Skeletal muscle tissue (tissue), 4 donors: Measurements from ENCODE around the gene MRTFA. TPM values are rescaled to one million over a fixed set of nuclear protein-coding genes. Genes with fewer than 3 reads are reported as not detected.
"Not testable (repeated sequence)": the region's sequence is repeated elsewhere in the genome, so short reads cannot be mapped to it uniquely, and the experiment has no call there.

Experiments
- H3K27ac ChIP-seq: one replicate; pipeline ENCODE4 v1.7.0; 2013; ENCODE audit warnings: mild to moderate bottlenecking, low read depth, low read length, inconsistent platforms
- H3K27me3 ChIP-seq, 3 donors: one replicate each; pipeline ENCODE4 v1.7.0; 2013; ENCODE audit warnings: low read length in 3 of 3; ENCODE audit not compliant: control insufficient read depth in 3 of 3, insufficient read depth in 3 of 3
- H3K36me3 ChIP-seq, 3 donors: one replicate each; pipeline ENCODE4 v1.7.0; 2013; ENCODE audit warnings: low read length in 3 of 3; ENCODE audit not compliant: control insufficient read depth in 3 of 3, insufficient read depth in 3 of 3
- H3K4me1 ChIP-seq, 3 donors: one replicate each; pipeline ENCODE4 v1.7.0; 2013; ENCODE audit warnings: low read length in 3 of 3, mild to moderate bottlenecking in 3 of 3; ENCODE audit not compliant: control insufficient read depth in 3 of 3, insufficient read depth in 3 of 3
- H3K4me3 ChIP-seq, 3 donors: one replicate each; pipeline ENCODE4 v1.7.0; 2013; ENCODE audit warnings: low read length in 3 of 3
- H3K9ac ChIP-seq, 3 donors: one replicate each; pipeline ENCODE4 v1.7.0; 2013; ENCODE audit warnings: low read length in 3 of 3, mild to moderate bottlenecking in 3 of 3, moderate library complexity in 2 of 3, low read depth in 1 of 3
- H3K9me3 ChIP-seq, 3 donors: one replicate each; pipeline ENCODE4 v1.7.0; 2013; ENCODE audit warnings: low read length in 3 of 3; ENCODE audit not compliant: control insufficient read depth in 3 of 3
- total RNA-seq: library from RNA; depleted of rRNA; stranded (reverse); fragments of >200 nt; gene quantifications from one replicate; pipeline ENCODE4 v1.2.3, GENCODE V29; 2014
- donor health status: Osteomylitis.

The MRTFA gene
- total RNA-seq, 1 donor from 2014 or later: 25.6 TPM

- Histone ChIP-seq H3K4me1 (peaks cover 0 to 5% (median 0%) of the 10 kb centered on the region in 3 donors), H3K36me3 (no peaks in the 10 kb centered on the region), H3K9me3 (no peaks in the 10 kb centered on the region), H3K4me3 (no peak overlapping the region), H3K9ac (no peak overlapping the region), H3K27ac (no peak overlapping the region), H3K27me3 (no peaks in the 10 kb centered on the region)
Measured at GRCh38 chr22:40567626-40568328, 68.7 kb downstream of the MRTFA start.

- peaks cover 0 to 5% (median 0%) of the 10 kb centered on the region in 3 donors for H3K4me1 ChIP-seq
- no peaks in the 10 kb centered on the region for H3K9me3 ChIP-seq
- H3K27ac ChIP-seq: no peak overlapping the region
- H3K36me3 ChIP-seq: no peaks in the 10 kb centered on the region
- H3K27me3 ChIP-seq: no peaks in the 10 kb centered on the region
- H3K9ac ChIP-seq: no peak overlapping the region
- H3K4me3 ChIP-seq: no peak overlapping the region
Measured at GRCh38 chr22:40567106-40567505, 69.4 kb downstream of the MRTFA start.

- Histone ChIP-seq H3K27me3 (no peaks in the 10 kb centered on the region), H3K27ac (no peak overlapping the region), H3K36me3 (no peaks in the 10 kb centered on the region), H3K4me3 (no peak overlapping the region), H3K4me1 (no peaks in the 10 kb centered on the region), H3K9ac (no peak overlapping the region), H3K9me3 (no peaks in the 10 kb centered on the region)
Measured at GRCh38 chr22:40560994-40561515, 75.5 kb downstream of the MRTFA start.

DNA sequence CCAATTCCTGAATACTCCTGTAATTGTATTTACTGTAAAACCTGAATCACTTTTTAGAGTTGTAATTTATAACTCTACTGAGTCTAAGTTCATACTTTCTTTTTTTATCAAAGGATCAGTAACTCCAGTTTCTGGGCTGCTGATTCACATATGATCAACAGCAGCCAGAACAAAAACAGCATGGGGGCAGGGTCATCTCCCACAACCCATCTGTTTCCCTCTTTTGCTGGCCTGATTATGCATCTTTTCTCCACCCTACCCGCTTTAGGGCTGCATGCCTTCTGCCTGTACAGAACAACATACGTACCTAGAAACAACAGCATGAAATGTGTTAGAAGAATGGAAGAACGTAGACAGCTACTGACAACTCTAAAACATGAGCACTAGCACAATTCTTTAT lies 76.0 kb downstream of the MRTFA start:
- Histone ChIP-seq H3K27me3 (no peaks in the 10 kb centered on the region), H3K9me3 (no peaks in the 10 kb centered on the region), H3K36me3 (no peaks in the 10 kb centered on the region), H3K4me1 (no peaks in the 10 kb centered on the region), H3K27ac (no peak overlapping the region), H3K9ac (no peak overlapping the region), H3K4me3 (no peak overlapping the region)

GRCh38 chr22:40557972-40558371 lies 78.5 kb downstream of the MRTFA start:
- Histone ChIP-seq H3K27me3 (no peaks in the 10 kb centered on the region), H3K27ac (no peak overlapping the region), H3K36me3 (peaks cover 0 to 2% (median 0%) of the 10 kb centered on the region in 3 donors), H3K9ac (no peak overlapping the region), H3K4me3 (no peak overlapping the region), H3K4me1 (no peaks in the 10 kb centered on the region), H3K9me3 (peaks cover 0 to 2% (median 0%) of the 10 kb centered on the region in 3 donors)

DNA sequence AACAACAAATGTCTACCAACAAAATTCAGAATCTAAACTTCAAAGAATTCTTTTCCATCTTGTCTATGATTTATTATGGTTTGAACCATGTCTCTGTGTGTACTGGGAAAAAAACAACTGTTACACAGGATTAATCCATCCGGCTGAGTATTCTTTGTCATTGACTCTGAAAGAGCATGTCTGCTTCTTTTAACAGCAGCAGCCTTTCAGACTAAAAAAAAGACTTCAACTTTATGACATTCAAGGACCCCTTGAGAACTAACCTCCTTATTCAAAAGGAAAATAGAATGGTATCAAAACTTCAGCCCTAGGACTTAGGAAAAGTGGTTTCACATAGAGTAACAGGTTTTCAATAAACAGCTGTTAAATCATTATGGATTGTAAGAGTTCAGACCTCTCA lies 79.9 kb downstream of the MRTFA start:
- Histone ChIP-seq H3K36me3 (peaks cover 6 to 8% (median 6%) of the 10 kb centered on the region in 3 donors), H3K9me3 (peaks cover 0 to 2% (median 0%) of the 10 kb centered on the region in 3 donors)

GRCh38 chr22:40554023-40554422 lies 82.5 kb downstream of the MRTFA start:
- not testable (repeated sequence) for H3K27ac ChIP-seq, H3K9ac ChIP-seq
- H3K36me3 ChIP-seq: peaks cover 6 to 12% (median 7%) of the 10 kb centered on the region in 3 donors

More for the DNA sequence above, 79.9 kb downstream of the MRTFA start:
- H3K9ac ChIP-seq: no peak overlapping the region
- H3K4me1 ChIP-seq: no peaks in the 10 kb centered on the region
- no peak overlapping the region for H3K4me3 ChIP-seq
- H3K27ac ChIP-seq: no peak overlapping the region
- no peaks in the 10 kb centered on the region for H3K27me3 ChIP-seq

DNA sequence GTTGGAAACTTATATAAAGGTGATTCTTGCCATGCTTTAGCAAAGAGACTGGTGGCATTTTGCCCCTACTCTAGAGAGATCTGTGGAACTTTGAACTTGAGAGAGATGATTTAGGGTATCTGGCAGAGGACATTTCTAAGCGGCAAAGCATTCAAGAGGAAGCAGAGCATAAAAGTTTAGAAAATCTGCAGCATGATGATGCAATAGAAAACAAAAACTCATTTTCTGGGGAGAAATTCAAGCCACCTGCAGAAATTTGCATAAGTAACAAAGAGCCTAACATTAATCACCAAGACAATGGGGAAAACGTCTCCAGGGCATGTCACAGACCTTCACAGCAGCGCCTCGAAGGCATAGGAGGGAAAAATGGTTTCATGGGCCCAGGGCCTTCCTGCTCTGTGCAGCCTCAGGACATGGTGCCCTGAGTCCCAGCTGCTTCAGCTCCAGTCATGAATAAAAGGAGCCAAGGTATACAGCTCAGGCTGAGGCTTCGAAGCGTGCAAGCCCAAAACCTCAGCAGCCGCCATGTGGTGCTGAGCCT lies 83.4 kb downstream of the MRTFA start:
- Histone ChIP-seq H3K4me3 (no peak overlapping the region), H3K9me3 (peaks cover 0 to 2% (median 0%) of the 10 kb centered on the region in 3 donors), H3K9ac (no peak overlapping the region), H3K27me3 (no peaks in the 10 kb centered on the region), H3K4me1 (no peaks in the 10 kb centered on the region), H3K27ac (no peak overlapping the region), H3K36me3 (peaks cover 6 to 12% (median 7%) of the 10 kb centered on the region in 3 donors)

More at GRCh38 chr22:40554023-40554422, 82.5 kb downstream of the MRTFA start:
- not testable (repeated sequence) for H3K9me3 ChIP-seq, H3K27me3 ChIP-seq, H3K4me3 ChIP-seq, H3K4me1 ChIP-seq

DNA sequence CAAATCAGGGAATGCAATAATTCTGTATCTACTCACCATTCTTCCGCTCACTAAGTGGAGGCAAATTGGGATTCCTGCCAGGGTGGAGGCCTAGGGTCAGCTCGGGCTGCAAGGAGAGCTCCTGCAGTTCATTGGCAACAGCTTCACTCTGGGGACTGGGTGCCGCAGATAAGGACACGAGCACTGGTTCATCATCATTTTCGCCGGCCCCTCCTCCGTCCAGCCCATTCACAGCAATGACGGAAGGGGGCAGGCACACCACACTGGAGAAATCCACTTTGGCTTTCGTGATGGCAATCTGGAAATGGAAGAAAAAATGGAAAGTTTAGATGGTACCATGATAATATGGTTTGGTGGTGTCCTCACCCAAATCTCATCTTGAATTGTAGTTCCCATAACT lies 84.4 kb downstream of the MRTFA start:
- H3K9ac ChIP-seq: no peak overlapping the region
- no peak overlapping the region for H3K4me3 ChIP-seq
- no peaks in the 10 kb centered on the region for H3K27me3 ChIP-seq
- H3K36me3 ChIP-seq: peaks cover 6 to 12% (median 7%) of the 10 kb centered on the region in 3 donors
- H3K4me1 ChIP-seq: no peaks in the 10 kb centered on the region
- no peak overlapping the region for H3K27ac ChIP-seq
- peaks cover 0 to 2% (median 0%) of the 10 kb centered on the region in 3 donors for H3K9me3 ChIP-seq

DNA sequence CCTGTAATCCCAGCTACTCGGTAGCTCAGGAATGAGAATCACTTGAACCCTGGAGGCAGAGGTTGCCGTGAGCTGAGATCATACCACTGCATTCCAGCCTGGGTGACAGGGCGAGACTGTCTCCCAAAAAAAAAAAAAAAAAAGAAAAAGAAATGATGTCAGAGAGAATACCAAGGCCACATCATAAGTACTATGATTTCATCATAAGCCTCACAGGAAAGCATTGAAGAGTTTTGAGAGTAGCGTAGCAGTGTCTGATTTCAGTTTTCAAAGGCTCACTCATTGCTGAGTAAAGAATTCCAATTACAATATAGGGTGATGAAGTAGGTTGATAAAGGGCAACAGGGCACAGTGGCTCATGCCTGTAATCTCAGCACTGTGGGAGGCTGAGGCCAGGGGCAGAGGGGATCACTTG lies 88.8 kb downstream of the MRTFA start:
- peaks cover 6 to 14% (median 7%) of the 10 kb centered on the region in 3 donors for H3K36me3 ChIP-seq
- no peaks in the 10 kb centered on the region for H3K27me3 ChIP-seq
- H3K9me3 ChIP-seq: no peaks in the 10 kb centered on the region
- no peak overlapping the region for H3K9ac ChIP-seq
- no peak overlapping the region for H3K4me3 ChIP-seq
- no peak overlapping the region for H3K27ac ChIP-seq
- H3K4me1 ChIP-seq: no peaks in the 10 kb centered on the region
